HTERT RPE-1 (cell line): ENCODE measurements around the gene CD4.
"Not testable (repeated sequence)": the region's sequence is repeated elsewhere in the genome, so short reads cannot be mapped to it uniquely, and the experiment has no call there.

Source experiments
- in situ Hi-C: fragments of 300-500 bp; cut with MboI; formaldehyde crosslinking; loops from 4 replicates; pipeline ENCODE4 v1.14.3; 2020; ENCODE audit warnings: low sequenced_read_pairs

The CD4 gene

GRCh38 chr12:6866163-6866919 is 77.0 kb downstream of the CD4 start:
- in situ Hi-C loops, result no loop called here

- in situ Hi-C loops, result no loop called here
These were observed 77.6 kb downstream of the CD4 start for GRCh38 chr12:6866920-6867412.

- in situ Hi-C loops, result no loop called here
These were observed 78.3 kb downstream of the CD4 start, which contains the start of gene TPI1 for GRCh38 chr12:6867413-6868210. TSS of gene TPI1 (plus strand) at chr12:6867531. CDS start at chr12:6867567, 36 bp downstream.

DNA sequence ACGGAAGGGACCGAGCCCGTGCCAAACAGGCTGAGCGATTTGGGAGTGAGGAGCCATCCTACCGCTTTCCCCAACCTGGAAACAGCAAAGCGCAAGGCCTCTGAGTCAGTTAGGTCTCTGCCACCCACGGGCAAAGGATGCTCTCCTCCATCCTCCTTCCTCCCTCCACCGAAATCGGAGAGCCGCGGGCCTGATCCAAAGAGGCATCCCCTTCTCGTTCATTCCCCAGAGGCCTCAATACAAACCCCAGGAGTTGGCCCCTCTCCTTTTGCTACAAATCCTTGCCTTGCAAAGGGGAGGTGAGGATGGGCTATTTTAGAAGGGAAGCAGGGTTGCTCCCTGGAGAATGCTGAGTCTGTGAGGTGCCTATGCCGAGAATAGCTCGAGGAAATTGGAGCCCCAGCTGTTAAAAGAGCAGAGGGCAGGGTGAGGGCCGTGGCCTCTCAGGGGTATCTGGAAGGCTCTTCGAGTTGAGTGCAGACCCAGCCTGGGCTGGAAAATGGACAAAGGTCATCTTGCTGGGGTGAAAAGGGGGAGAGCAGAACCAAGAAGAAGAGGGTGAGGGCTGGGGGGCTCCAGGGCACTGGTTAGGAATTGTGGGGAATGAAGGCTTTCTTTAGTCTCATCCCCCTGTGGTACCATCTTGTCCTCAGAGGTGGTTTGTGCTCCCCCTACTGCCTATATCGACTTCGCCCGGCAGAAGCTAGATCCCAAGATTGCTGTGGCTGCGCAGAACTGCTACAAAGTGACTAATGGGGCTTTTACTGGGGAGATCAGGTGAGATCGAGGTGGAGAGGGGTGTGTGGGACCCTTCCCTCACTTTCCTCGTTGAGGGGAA is 79.1 kb downstream of the CD4 start:
- in situ Hi-C loops, result no loop called here

- in situ Hi-C loops, result no loop called here
These were observed 80.0 kb downstream of the CD4 start for GRCh38 chr12:6869049-6870021.

DNA sequence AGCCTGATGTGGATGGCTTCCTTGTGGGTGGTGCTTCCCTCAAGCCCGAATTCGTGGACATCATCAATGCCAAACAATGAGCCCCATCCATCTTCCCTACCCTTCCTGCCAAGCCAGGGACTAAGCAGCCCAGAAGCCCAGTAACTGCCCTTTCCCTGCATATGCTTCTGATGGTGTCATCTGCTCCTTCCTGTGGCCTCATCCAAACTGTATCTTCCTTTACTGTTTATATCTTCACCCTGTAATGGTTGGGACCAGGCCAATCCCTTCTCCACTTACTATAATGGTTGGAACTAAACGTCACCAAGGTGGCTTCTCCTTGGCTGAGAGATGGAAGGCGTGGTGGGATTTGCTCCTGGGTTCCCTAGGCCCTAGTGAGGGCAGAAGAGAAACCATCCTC is 81.0 kb downstream of the CD4 start:
- in situ Hi-C loops, result not testable (repeated sequence)
